Tibial nerve (tissue), 3 donors: ENCODE data around the gene AP2B1.

Experiments
- POLR2A ChIP-seq, 2 donors: fragments of 450-650 bp; IDR thresholded peaks; one replicate each; pipeline ENCODE4 v1.6.1; 2017; ENCODE audit warnings: antibody characterized with exemption in 2 of 2, mild to moderate bottlenecking in 2 of 2, moderate library complexity in 2 of 2
- TF ChIP-seq, protein P1 (sequence below), 5 experiments: fragments of 200-600 bp in 3 of 5; fragments of 450-650 bp in 2 of 5; sonication (generic) in 3 of 5; IDR thresholded peaks; one replicate each; pipeline ENCODE4 v1.5.1; 2016 to 2019; ENCODE audit warnings: antibody characterized with exemption in 5 of 5, mild to moderate bottlenecking in 3 of 5, moderate library complexity in 2 of 5

DNA sequence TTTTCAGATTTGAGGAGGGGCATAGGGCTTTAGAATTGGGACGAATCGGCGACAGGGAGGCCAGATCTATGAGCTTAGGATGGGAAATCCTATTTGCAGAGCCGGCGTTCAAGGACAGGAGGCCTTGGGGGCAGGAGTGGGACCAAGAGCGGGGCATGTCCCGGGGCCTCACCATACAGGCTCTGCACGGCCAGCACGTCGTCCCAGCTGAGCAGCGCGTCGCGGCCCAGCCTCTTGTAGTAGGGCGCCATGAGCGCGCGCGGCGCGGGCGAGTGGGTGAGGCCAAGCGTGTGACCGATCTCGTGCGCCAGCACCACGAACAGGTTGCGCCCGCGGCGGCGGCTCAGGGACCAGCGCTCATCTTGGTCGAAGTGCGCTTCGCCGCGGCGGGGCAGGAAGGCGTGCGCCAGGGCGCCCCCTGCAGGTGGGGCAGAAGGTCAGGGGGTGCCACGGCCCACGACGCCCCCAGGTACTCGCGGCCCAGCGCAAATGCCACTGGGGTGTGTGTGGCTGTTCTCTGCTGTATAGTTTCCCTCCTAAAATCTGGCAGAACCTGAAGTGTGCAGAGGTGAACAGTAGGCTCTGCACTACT, 182.9 kb downstream of the AP2B1 start:
- TF ChIP-seq, protein P1, sequence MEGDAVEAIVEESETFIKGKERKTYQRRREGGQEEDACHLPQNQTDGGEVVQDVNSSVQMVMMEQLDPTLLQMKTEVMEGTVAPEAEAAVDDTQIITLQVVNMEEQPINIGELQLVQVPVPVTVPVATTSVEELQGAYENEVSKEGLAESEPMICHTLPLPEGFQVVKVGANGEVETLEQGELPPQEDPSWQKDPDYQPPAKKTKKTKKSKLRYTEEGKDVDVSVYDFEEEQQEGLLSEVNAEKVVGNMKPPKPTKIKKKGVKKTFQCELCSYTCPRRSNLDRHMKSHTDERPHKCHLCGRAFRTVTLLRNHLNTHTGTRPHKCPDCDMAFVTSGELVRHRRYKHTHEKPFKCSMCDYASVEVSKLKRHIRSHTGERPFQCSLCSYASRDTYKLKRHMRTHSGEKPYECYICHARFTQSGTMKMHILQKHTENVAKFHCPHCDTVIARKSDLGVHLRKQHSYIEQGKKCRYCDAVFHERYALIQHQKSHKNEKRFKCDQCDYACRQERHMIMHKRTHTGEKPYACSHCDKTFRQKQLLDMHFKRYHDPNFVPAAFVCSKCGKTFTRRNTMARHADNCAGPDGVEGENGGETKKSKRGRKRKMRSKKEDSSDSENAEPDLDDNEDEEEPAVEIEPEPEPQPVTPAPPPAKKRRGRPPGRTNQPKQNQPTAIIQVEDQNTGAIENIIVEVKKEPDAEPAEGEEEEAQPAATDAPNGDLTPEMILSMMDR (IDR thresholded peaks at IDR 0.05), result no peak
- TF ChIP-seq POLR2A (IDR thresholded peaks at IDR 0.05), result no peak
